ENCODE results near the gene GMPR2. TPM values are rescaled to one million over a fixed set of nuclear protein-coding genes. Genes with fewer than 3 reads are reported as not detected.

Gene GMPR2
- total and polyA plus RNA-seq, 2 of the 13 experiments (the other 11 are each of a cell fraction or from before 2014, with no cell fraction given): 210 to 273 TPM

DNA sequence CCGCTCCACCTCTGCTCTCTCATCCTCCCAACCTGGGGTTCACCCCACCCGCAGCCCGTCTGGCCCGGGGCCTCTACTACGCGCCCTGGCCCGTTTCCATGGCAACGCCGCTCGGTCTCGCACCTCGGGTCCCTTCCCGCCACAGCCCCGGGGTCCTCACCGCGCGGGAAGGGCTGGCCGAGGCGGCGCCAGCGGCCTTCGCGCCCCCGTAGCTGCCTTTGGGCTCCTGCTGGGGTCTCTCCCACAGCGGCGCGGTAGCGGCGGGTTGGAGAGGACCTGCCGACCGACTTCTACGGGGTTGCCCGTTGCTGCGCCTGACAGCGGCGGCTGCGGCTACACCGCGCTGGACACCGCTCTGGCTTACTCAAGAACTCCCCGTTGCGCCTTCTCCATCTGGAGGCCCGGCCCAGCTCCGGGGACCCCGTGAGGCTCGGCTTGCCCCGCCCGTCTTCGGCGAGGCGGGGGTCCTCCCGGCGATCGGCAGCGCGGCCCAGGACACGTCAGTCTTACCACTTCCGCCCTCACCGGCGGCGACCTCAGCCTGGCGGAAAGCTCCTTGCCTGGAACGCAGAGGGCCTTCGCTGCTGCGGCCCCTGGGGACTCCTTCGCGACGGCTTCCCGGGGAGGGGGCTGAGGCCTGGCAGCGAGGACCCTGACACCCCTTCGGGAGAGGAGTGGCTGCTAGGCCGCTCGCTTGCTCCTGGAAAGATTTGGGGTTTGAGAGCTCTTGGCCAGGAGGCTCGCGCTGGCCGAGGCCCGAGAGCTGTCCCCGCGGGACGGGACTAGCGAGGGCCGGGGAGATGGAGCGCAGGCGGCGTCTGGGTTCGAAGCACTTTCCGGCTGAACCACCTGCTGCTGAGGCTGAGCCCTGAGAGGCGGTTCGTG, 37.3 kb upstream of the GMPR2 start, which contains the start of gene TM9SF1 (continued):
- TF ChIP-seq, protein P1, sequence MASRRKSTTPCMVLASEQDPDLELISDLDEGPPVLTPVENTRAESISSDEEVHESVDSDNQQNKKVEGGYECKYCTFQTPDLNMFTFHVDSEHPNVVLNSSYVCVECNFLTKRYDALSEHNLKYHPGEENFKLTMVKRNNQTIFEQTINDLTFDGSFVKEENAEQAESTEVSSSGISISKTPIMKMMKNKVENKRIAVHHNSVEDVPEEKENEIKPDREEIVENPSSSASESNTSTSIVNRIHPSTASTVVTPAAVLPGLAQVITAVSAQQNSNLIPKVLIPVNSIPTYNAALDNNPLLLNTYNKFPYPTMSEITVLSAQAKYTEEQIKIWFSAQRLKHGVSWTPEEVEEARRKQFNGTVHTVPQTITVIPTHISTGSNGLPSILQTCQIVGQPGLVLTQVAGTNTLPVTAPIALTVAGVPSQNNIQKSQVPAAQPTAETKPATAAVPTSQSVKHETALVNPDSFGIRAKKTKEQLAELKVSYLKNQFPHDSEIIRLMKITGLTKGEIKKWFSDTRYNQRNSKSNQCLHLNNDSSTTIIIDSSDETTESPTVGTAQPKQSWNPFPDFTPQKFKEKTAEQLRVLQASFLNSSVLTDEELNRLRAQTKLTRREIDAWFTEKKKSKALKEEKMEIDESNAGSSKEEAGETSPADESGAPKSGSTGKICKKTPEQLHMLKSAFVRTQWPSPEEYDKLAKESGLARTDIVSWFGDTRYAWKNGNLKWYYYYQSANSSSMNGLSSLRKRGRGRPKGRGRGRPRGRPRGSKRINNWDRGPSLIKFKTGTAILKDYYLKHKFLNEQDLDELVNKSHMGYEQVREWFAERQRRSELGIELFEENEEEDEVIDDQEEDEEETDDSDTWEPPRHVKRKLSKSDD (CRISPR knock-in tag; IDR thresholded peaks at IDR 0.05; ENCODE audit: low read depth): peak; percentile 89
- peak; percentile 100 for TF ChIP-seq KMT2A (CRISPR knock-in tag; IDR thresholded peaks at IDR 0.05)
- TF ChIP-seq KLF16 (CRISPR knock-in tag; IDR thresholded peaks at IDR 0.05): peak; percentile 67 to 99; a peak in 3 of 4 replicates
- TF ChIP-seq, protein P2, sequence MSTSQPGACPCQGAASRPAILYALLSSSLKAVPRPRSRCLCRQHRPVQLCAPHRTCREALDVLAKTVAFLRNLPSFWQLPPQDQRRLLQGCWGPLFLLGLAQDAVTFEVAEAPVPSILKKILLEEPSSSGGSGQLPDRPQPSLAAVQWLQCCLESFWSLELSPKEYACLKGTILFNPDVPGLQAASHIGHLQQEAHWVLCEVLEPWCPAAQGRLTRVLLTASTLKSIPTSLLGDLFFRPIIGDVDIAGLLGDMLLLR (CRISPR knock-in tag; IDR thresholded peaks at IDR 0.05): peak; percentile 77; the same call in 1 of the 2 replicates
- no peak for TF ChIP-seq ZNF121 (CRISPR knock-in tag; IDR thresholded peaks at IDR 0.05)
- TF ChIP-seq ZNF788 (CRISPR knock-in tag; IDR thresholded peaks at IDR 0.05; ENCODE audit: borderline replicate concordance): peak; percentile 100
- TF ChIP-seq, protein P3, sequence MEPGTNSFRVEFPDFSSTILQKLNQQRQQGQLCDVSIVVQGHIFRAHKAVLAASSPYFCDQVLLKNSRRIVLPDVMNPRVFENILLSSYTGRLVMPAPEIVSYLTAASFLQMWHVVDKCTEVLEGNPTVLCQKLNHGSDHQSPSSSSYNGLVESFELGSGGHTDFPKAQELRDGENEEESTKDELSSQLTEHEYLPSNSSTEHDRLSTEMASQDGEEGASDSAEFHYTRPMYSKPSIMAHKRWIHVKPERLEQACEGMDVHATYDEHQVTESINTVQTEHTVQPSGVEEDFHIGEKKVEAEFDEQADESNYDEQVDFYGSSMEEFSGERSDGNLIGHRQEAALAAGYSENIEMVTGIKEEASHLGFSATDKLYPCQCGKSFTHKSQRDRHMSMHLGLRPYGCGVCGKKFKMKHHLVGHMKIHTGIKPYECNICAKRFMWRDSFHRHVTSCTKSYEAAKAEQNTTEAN (CRISPR knock-in tag; conservative IDR thresholded peaks at IDR 0.05): peak; percentile 81
- TF ChIP-seq IRX3 (CRISPR knock-in tag; IDR thresholded peaks at IDR 0.05; ENCODE audit: borderline replicate concordance, low read depth): peak; percentile 98
- TF ChIP-seq, protein P4, sequence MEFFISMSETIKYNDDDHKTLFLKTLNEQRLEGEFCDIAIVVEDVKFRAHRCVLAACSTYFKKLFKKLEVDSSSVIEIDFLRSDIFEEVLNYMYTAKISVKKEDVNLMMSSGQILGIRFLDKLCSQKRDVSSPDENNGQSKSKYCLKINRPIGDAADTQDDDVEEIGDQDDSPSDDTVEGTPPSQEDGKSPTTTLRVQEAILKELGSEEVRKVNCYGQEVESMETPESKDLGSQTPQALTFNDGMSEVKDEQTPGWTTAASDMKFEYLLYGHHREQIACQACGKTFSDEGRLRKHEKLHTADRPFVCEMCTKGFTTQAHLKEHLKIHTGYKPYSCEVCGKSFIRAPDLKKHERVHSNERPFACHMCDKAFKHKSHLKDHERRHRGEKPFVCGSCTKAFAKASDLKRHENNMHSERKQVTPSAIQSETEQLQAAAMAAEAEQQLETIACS (CRISPR knock-in tag; IDR thresholded peaks at IDR 0.05): peak; percentile 47
- TF ChIP-seq, protein P5, sequence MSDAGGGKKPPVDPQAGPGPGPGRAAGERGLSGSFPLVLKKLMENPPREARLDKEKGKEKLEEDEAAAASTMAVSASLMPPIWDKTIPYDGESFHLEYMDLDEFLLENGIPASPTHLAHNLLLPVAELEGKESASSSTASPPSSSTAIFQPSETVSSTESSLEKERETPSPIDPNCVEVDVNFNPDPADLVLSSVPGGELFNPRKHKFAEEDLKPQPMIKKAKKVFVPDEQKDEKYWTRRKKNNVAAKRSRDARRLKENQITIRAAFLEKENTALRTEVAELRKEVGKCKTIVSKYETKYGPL (CRISPR knock-in tag; IDR thresholded peaks at IDR 0.05): peak; percentile 87
- TF ChIP-seq, protein P6, sequence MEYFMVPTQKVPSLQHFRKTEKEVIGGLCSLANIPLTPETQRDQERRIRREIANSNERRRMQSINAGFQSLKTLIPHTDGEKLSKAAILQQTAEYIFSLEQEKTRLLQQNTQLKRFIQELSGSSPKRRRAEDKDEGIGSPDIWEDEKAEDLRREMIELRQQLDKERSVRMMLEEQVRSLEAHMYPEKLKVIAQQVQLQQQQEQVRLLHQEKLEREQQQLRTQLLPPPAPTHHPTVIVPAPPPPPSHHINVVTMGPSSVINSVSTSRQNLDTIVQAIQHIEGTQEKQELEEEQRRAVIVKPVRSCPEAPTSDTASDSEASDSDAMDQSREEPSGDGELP (IDR thresholded peaks at IDR 0.05; ENCODE audit: borderline replicate concordance, low read depth): peak; percentile 66; the same call in 1 of the 2 replicates
- TF ChIP-seq DNMT3B (CRISPR knock-in tag; conservative IDR thresholded peaks at IDR 0.05): no peak; the same call in 1 of the 2 replicates
- TF ChIP-seq, protein P7, sequence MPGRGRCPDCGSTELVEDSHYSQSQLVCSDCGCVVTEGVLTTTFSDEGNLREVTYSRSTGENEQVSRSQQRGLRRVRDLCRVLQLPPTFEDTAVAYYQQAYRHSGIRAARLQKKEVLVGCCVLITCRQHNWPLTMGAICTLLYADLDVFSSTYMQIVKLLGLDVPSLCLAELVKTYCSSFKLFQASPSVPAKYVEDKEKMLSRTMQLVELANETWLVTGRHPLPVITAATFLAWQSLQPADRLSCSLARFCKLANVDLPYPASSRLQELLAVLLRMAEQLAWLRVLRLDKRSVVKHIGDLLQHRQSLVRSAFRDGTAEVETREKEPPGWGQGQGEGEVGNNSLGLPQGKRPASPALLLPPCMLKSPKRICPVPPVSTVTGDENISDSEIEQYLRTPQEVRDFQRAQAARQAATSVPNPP (CRISPR knock-in tag; IDR thresholded peaks at IDR 0.05): peak; percentile 99
- TF ChIP-seq IKZF1 (IDR thresholded peaks at IDR 0.05): no peak
- TF ChIP-seq GATAD1 (CRISPR knock-in tag; IDR thresholded peaks at IDR 0.05): peak; percentile 98
- TF ChIP-seq HOXA9 (CRISPR knock-in tag; IDR thresholded peaks at IDR 0.05; ENCODE audit: borderline replicate concordance): no peak
- peak; percentile 71; the same call in 1 of the 2 replicates for TF ChIP-seq ONECUT2 (CRISPR knock-in tag; IDR thresholded peaks at IDR 0.05)
- peak; percentile 55 for TF ChIP-seq TAF15 (IDR thresholded peaks at IDR 0.05; ENCODE audit: low read depth, low read length, poor library complexity, severe bottlenecking)
- no peak for TF ChIP-seq TCF12 (IDR thresholded peaks at IDR 0.05)
- peak; percentile 81; the same call in 1 of the 2 replicates for TF ChIP-seq TCF12 (CRISPR knock-in tag; IDR thresholded peaks at IDR 0.05)
